Measurements from ENCODE around the gene CXXC1. TPM values are rescaled to one million over a fixed set of nuclear protein-coding genes. Genes with fewer than 3 reads are reported as not detected.

CXXC1 gene
- total and polyA plus RNA-seq, 2 of the 13 experiments (the other 11 are each of a cell fraction or from before 2014, with no cell fraction given), result 32.9 to 39.0 TPM

DNA sequence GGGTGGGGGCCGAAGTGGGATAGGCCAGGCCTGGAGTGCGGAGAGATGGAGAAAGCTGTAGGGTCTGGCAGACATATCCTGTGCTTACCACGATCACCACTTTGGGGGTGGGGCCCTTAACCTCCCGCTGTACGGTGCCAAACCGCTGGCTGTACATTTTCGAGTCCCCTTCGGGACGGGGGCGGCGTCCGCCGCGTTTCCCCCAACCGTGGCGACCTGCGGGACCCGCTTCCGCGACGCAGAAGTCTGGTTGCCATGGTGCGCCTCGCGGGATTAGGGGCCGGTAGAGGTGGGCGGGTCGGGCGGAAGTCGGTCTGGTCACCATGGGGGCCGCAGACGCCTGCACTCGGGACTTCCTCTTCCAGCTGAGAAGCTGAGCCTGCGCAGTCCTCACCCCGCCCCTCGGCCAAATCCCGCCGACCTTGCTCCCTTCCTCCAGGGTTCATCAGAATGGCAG lies 21.2 kb downstream of the CXXC1 start, which contains the start of gene CFAP53 (continued):
- TF ChIP-seq ESRRA (CRISPR knock-in tag; IDR thresholded peaks at IDR 0.05; ENCODE audit: low read depth) (no peak), ZNF567 (CRISPR knock-in tag; IDR thresholded peaks at IDR 0.05; ENCODE audit: borderline replicate concordance) (0 out of 2 replicates have a peak, but pooled peaks have one; percentile 44), NFRKB (IDR thresholded peaks at IDR 0.05) (no peak), SKI (IDR thresholded peaks at IDR 0.05; ENCODE audit: partially characterized antibody) (no peak), NFIC (IDR thresholded peaks at IDR 0.05; ENCODE audit: low read length) (no peak), PPARG (CRISPR knock-in tag; conservative IDR thresholded peaks at IDR 0.05) (no peak), RFX3 (CRISPR knock-in tag; IDR thresholded peaks at IDR 0.05) (peak; percentile 96), MEIS2 (CRISPR knock-in tag; IDR thresholded peaks at IDR 0.05) (no peak), RBFOX2 (IDR thresholded peaks at IDR 0.05; ENCODE audit: low read depth, low read length) (peak; percentile 69), PHF20 (CRISPR knock-in tag; IDR thresholded peaks at IDR 0.05) (peak; percentile 77), SIN3B (IDR thresholded peaks at IDR 0.05; ENCODE audit: low read length) (no peak; the same call in 1 of the 2 replicates), ZNF124 (CRISPR knock-in tag; IDR thresholded peaks at IDR 0.05) (no peak), TCF7L2 (IDR thresholded peaks at IDR 0.05; ENCODE audit: low read depth, low read length) (no peak)
- TF ChIP-seq, protein P1, sequence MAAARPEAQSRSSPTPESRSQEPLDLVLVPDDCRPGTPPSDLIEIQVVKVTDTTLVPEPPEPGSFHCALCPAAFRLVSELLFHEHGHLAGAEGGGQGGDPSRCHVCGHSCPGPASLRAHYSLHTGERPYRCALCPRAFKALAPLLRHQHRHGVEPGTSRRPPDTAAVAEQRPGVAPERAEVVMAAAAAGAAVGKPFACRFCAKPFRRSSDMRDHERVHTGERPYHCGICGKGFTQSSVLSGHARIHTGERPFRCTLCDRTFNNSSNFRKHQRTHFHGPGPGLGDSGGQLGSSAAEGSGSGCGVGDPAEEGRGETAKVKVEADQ (CRISPR knock-in tag; IDR thresholded peaks at IDR 0.05; ENCODE audit: borderline replicate concordance), result 0 out of 2 replicates have a peak, but pooled peaks have one; percentile 33
- TF ChIP-seq, protein P2, sequence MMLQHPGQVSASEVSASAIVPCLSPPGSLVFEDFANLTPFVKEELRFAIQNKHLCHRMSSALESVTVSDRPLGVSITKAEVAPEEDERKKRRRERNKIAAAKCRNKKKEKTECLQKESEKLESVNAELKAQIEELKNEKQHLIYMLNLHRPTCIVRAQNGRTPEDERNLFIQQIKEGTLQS (CRISPR knock-in tag; IDR thresholded peaks at IDR 0.05), result no peak
- TF ChIP-seq, protein P3, sequence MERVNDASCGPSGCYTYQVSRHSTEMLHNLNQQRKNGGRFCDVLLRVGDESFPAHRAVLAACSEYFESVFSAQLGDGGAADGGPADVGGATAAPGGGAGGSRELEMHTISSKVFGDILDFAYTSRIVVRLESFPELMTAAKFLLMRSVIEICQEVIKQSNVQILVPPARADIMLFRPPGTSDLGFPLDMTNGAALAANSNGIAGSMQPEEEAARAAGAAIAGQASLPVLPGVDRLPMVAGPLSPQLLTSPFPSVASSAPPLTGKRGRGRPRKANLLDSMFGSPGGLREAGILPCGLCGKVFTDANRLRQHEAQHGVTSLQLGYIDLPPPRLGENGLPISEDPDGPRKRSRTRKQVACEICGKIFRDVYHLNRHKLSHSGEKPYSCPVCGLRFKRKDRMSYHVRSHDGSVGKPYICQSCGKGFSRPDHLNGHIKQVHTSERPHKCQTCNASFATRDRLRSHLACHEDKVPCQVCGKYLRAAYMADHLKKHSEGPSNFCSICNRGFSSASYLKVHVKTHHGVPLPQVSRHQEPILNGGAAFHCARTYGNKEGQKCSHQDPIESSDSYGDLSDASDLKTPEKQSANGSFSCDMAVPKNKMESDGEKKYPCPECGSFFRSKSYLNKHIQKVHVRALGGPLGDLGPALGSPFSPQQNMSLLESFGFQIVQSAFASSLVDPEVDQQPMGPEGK (CRISPR knock-in tag; IDR thresholded peaks at IDR 0.05), result peak; percentile 73
